IPS-NIHi7 (cell line): ENCODE results near the gene CDKAL1.
"Not testable (repeated sequence)": the region's sequence is repeated elsewhere in the genome, so short reads cannot be mapped to it uniquely, and the experiment has no call there.

Source experiments
- DNase-seq: peaks from one replicate; pipeline ENCODE4 v3.0.0; 2012; ENCODE audit warnings: mixed read lengths; ENCODE audit errors: extremely low spot score

CDKAL1 gene

DNA sequence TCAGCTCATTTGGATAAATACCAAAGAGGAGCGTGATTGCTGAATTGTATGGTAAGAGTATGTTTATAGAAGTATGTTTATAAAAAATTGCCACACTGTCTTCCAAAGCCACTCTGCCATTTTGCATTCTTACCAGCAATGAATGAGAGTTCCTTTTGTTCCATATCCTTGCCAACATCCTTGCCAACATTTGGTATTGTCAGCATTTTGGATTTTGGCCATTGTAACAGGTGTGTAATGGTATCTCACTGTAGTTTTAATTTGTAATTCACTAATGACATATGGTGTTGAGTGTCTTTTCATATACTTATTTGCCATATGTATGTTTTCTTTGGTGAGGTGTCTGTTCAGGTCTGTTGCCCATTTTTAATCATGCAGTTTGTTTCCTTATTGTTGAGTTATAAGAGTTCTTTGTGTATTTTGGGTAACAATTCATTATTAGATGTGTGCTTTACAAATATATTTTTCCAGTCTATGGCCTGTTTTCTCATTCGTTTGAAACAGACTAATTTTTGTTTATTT, 539.1 kb downstream of the CDKAL1 start:
- DNase-seq, result no peak

DNA sequence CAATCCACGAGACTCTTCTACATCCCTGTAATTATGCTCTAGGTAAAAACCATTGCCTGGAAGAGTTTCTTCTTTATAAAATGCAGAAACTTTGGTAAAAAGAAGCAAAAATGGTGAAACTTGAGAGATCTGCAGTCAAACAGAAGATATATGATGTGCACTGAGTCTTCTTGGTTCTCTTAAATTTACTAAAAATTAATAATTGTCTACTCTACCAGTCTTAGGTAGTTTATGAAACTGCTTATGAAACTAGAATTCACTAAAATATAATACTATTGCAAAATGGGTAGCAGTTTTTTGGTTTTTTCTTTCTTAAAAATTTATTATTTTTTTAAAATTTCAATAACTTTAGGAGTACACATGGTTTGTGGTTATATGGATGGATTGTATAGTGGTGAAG, 540.2 kb downstream of the CDKAL1 start:
- no peak for DNase-seq

DNA sequence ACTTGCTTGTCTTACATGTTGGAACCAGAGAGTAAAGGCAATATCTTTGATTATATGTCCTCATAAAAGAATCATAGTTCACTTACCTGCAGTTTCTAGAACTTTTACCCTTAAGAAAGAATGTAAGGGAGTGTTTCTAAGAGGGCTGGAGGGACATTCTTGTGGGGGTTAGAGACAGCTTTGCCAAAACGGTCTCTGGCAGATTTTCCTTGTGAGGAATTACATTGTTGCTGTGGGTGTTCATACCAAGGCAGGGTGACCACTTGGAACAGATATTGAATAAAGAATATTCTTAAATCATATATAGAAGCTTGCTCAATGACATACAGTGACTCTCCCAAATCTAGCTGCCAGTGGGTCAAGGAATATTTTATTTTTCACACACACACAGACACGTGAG, 541.7 kb downstream of the CDKAL1 start:
- DNase-seq, result no peak

DNA sequence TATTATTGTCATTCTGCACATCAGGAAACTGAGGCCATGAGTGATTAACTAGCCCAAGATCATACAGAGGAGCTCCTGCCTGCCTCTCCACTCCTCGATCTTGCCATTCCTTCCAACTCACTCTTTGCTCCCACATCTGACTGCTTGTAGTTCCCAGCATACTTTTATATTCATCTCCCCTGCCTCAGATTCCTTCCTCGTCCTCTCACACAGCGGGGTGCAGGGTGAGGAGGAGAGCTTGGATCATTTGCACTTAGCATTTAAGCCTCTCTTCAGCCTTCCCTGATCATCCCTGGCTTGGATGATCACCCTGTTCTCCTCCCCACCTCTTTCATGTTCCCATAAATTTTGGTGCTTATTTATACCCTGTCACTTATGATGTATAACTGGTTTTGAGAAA, 544.2 kb downstream of the CDKAL1 start:
- no peak for DNase-seq

DNA sequence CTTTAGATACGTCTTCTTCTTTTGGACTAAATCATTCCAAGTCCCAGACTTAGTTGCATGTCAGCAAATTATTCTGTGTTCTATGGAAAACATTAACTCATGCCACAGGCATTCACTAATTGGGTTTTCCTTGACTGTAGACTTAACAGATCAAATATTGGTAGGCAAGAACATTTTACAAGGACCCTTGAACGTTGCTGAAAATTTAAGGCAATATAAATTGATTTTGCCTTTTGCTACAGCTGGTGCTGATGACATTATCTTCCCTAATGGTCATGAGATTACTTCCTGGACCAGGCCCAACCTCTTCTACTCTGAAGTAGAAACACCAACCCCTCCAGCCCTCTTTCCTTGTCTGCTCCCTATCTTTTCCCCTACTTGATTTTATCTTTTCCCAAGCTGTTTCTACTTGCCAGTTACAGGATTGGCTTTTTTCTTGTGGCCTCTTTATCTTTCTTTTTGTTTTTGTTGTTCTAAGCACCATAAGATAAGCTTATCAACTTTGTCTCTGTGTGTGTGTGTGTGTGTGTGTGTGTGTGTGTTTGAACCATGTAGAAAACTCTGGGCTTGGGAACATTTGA, 545.3 kb downstream of the CDKAL1 start:
- no peak for DNase-seq

DNA sequence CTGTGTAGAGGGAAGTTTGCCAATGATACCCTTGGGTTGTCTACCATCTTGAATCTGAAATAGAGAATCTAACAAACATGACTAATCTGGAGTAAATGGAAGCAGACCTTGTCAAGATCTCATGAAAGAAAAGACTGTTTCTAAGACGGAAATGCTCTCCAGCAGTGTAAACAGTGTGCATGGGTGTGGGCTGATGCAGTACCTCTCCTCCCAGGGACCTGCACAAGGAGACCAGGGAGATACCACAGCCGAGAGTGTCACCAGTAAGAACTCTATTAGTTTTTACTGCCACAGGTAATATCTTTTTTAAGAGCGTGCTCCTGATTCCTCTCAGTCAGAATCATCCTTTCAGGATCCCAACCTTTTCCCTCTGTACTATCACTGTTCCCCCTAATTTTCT, 546.0 kb downstream of the CDKAL1 start:
- DNase-seq, result no peak

DNA sequence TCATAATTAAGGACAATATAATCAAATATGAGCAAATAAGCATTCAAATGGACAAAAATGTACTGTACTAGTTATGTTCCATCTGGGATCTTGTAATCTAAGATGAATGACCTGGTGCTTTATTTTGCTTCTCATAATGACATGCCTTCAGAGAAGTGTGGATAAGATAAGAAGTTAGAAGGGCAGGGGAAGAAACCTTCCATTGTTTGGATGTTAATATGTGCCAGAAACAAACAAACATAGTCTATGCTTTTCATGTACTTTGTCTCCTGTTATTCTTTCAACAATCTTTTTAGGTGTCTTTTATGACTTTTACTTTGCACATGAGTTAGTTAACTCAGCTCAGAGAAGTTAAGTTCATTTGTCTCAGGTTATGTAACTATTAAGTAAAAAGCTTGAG, 547.8 kb downstream of the CDKAL1 start:
- no peak for DNase-seq

DNA sequence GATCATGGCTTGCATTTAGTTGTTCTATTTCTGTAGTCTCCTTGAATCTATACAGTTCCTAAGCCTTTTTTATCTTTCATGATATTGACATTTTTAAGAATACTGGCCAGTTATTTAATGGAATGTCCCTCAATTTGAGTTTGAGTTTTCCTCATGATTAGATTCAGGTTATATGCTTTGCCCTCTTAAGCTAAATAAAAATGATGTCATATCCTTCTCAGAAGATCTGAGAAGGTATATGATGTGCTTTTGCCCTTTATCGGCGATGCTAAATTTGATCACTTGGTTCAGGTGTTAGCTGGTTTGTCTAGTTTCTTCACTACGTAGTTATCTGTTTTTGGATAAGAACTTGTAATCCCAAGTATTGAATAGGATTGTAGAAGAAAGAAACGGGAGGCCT, 549.5 kb downstream of the CDKAL1 start:
- DNase-seq, result no peak

DNA sequence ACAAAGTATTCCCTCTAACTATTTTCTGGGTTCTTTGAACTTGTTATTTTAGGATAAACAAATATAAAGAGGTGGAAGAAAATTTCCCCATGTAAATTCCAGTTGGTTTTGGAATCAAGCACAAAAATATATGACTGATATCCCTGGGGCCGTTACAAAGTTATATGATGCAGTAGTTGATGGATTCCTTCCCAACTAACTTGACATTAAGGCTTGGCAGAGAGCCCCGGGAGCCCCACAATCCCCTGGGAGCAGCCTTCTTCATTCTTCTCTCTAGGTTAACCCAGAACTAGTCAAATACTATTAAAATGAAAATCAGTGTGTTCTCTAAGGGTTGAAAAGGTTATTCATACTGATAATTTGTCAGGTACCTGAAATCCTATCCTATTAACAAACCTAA, 550.4 kb downstream of the CDKAL1 start:
- no peak for DNase-seq

DNA sequence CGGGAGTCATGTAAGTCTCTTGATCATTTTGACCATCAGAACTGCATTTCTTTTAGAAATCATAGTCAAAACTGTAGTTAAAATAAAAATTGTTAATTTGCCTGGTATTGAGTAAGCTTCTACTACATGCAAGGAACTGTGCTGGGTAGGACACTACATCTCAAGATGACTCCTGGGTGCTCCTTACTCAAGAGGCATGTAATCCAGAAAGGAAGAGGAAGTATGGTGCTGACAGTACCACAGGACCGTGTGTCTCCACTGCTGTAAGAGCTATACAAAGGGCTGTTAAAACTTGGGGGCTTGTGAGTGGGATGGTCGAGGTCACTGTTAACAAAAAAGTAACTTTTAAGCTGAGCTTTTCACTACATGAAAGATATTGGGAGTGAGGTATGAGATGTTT, 551.0 kb downstream of the CDKAL1 start:
- DNase-seq, result no peak

DNA sequence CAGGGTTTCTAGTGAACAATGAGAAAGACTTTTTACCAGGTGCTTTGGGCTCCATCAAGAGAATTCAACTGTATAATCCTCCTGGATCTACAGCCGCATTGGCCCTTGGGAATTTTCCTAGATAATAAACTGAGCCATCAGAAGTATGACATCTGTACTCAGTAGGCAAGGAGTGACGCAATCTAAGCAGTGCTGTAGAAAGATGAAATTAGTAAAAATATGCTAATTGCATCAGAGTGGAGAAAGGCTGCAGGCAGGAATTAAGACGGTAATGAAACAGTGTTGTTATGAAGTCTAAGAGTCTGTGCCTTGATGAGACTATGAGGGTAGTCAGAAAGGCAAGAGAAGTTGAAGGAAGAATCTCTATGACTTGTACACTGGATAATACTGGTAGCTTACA, 551.4 kb downstream of the CDKAL1 start:
- no peak for DNase-seq

DNA sequence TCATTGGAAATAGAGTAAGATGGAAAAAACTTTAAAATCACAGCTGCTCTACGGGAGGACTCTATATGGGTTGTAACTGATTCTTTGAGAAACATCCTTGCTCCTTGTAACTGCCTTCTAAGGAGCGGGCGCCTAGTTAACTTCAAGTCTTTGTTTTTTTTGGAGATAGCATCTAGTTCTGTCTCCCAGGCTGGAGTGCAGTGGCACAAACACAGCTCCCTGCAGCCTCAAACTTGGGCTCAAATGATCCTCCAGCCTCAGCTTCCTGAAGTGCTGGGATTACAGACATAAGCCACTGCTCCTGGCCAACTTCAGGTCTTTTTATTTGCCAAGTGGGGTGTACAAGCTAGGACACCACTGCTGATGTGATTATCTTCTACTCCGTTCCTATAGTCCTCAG, 552.9 kb downstream of the CDKAL1 start:
- no peak for DNase-seq

DNA sequence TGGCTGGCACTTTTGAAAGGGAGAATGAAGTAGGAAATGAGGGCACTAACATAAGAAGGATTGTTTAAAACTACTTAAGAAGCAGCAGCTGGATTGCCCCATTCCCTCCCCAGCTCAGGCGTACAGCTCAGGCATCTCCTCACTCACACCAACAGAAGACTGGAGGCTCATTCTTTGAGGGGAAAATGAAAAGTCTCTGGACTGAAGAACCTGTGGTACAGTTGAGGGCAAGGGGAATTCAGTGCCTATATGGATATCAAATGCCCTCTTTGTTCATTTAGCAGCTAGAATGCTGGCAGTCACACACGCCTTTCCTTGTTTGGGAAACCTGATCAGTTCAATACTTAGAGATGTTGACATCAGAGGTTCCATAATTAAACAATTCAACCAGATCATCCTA, 557.2 kb downstream of the CDKAL1 start:
- DNase-seq, result no peak

DNA sequence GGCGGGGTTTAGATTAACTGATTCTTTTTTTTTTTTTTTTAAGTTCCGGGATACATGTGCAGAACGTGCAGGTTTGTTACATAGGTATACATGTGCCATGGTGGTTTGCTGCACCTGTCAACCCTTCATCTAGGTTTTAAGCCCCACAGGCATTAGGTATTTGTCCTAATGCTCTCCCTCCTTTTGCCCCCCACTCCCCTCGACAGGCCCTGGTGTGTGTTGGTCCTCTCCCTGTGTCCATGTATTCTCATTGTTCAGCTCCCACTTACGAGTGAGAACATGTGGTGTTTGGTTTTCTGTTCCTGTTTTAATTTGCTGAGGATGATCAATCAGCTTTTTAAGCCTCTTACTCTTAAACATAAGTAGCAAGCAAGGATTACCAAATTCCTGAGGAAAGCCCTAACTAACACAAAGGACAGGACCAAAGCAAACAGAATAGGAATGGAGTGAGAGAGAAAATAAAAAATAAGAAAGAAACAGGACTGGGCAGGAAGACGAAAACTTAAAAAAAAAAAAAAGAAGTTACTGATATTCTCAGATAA, 558.0 kb downstream of the CDKAL1 start:
- DNase-seq, result not testable (repeated sequence)

DNA sequence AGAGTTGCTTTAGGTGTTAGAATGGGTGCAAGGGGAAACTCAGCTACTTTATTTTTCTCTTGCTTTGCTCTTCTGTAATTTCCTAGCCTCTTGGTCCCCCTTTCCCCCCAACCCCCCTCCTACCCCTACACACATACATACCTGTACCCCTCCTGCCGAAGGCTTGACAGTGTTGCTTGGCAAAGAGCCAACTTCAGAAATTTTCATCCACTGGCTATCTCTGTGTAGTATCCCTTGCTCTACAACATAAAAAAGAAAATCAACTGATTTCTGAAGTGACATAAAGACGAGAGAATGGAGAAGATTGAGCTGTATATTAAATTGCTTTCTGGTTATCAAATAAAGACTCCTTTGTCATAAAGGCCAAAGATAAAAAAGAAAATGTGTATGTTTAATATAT, 561.2 kb downstream of the CDKAL1 start:
- DNase-seq, result no peak

DNA sequence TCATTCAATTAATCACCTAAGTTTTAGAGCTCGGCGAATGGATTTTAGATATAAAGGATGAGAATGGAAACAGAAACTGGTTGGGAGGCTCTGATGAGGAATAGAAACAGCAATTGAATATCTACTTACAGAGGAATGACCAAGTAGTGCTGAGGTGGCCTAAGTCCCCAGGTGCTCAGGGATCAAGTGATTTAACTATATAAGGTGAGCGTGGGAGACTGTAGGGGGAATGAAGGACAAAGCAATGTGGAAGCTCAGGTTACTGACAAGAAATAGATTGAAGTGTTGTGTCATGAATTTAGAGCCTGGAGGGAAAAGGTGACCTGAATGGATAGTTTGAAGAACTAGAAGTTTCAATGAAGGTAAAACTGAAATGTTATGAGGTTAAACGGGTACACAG, 563.9 kb downstream of the CDKAL1 start:
- DNase-seq, result no peak

DNA sequence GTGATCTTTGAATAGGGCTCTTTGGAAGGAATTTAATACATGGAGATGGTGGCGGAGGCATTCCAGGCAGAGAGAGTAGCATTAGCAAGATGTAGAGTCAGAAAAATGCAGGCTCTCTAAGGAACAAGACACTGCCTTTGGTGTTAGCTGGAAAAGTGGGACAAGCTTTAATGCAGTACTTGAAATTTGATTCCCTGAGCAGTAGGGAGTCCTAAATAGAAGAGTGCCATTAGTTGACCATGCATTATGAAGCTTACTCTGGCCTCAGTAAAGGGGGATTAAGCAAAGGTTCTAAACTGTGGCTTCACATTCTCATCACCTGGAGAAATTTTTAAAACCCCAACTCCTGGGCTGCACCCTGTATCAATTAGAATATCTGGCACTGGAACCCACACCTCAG, 564.5 kb downstream of the CDKAL1 start:
- DNase-seq, result no peak

DNA sequence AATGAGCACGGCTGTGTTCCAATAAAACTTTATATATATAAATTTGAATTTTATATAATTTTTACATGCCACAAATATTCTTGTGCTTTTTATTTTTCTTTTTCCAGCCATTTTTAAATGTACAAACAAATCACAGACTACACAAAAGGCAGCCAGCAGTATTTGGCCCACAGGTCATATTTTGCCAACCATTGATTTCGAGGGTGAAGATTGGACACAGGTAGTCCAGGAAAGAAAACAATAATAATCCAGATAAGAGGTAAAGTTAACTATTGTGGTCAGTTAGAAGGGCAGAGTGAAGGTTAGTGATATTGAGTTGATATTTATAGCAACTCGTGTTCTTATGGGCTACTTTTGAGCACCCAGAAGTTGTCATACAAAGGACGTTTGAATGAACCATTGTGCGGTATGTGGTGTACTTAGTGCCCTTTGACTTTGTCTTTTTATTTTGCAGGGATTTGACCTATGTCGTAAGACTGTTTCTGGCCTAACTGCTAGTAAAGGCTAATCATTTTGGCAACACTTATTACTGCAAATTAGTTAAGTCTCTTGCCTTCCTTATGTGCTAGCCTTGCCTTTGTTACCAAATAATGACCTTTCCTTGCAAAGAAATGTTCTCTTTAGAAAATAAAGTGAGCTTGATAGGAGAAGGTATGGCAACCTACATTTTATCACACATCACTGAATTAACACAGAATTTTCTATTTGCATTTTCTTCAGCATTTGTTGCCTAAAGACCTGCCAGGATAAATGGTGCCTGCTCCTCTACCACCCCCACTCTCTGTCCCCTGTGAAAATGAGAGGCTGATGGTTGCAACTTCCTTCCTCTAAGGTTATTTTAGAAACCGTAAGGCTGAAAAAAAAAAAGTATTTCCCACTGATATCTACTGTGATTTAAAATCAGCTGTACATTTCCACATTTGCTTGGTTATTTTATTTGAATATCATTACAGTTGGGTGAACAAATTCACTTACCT, 565.4 kb downstream of the CDKAL1 start:
- DNase-seq, result no peak

DNA sequence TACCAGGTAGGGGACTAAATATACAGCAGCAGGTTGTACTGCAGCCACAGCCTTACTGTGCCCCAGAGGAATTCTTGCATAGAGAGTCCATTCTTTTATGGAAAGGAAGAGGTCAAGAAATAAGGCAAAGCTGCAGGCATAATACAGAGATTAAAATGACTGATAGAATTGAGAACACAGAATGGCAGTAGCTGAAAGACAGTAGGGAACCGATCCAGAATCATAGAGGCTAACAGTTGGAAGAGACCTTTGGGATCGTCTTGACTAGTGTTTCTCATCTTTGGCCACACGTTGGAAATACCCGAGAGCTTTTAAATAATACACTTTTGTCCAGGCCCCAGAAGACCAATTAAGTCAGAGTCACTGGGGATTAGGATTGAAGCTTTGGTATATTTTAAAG, 566.7 kb downstream of the CDKAL1 start:
- DNase-seq, result no peak

DNA sequence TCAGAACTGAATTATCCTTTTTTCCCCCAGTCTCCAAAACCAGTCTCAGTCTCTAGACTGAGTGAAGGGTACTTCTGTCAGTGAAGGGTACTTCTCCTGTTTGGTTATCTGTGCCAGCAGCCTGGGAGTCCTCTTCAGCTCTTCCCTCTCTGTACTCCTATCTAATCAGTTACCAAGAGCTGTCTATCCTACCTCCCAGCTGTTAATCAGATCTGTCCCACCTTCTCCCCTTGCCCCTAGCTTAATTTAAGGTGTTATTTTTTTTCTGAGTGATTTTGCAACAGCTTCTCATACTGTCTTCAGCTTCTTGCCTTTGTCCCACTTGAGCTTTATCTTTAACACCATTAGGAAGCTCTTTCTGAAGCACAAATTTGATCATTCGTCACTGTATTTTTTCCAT, 567.4 kb downstream of the CDKAL1 start:
- no peak for DNase-seq

DNA sequence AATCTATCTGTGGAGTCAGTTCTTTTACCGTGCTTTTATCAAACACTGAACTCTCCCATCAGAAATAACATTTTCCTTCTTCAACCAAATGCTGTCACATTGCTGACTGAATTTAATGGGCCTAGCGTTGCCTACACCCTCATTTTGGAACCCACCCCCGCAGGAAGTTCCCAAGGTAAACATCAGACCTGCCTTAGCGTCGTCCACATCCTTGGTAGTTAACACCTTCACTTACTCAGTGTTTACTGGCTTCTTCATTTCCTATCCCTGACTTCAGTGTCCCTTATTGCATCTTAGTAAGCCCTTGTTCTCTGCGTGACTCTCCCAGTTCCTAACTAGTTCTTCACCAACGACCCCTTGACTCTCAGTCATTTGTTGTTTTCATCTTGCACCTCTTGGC, 567.9 kb downstream of the CDKAL1 start:
- DNase-seq, result no peak

DNA sequence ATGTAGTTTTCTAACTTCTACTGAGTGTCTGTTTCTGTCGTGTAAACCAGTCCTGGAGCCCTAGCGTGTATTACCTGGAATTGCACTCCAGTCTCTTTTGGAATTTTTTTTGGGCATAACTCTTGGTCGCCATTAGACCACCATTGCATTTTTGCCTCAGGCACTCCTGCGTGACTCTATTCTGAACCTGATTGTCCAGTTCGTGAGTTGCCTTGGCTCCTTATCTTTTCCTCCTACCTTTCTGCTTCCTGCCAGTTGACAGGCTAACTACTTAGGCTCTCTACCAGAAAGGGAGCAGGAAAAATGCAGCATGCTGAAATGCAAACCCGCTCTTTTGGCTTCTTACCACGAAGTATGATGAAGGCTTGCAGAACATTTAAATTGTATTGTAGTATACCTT, 568.4 kb downstream of the CDKAL1 start:
- DNase-seq, result no peak

DNA sequence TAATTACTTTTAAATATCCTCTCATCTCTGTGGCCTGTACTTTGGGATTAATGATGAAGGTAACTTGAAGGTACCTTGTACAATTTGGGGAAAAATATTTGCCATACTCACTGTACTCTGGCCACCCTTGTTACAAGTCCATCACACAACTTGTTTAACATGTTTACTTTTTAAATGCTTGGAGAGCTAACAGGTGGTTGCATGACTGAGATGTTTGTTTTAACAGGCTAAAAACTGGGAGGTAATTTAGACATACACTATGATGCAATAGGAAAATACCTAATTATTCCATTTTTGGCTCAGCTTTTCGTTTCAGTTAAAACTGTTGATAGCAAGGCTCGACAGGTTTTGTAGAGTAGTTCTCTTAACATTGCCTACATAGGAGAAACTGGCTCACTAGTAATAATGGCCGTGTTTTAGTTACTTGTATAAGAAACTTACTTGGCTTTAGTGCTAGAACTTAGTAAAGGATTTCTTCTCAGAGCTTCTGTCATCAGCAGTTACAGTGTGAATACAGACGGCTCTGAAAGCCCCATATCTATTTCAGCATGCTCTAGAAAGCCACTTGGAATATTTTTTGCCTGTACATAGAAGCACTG, 569.5 kb downstream of the CDKAL1 start:
- no peak for DNase-seq
